ENCODE results near the gene BCL2L12.

Gene BCL2L12

DNA sequence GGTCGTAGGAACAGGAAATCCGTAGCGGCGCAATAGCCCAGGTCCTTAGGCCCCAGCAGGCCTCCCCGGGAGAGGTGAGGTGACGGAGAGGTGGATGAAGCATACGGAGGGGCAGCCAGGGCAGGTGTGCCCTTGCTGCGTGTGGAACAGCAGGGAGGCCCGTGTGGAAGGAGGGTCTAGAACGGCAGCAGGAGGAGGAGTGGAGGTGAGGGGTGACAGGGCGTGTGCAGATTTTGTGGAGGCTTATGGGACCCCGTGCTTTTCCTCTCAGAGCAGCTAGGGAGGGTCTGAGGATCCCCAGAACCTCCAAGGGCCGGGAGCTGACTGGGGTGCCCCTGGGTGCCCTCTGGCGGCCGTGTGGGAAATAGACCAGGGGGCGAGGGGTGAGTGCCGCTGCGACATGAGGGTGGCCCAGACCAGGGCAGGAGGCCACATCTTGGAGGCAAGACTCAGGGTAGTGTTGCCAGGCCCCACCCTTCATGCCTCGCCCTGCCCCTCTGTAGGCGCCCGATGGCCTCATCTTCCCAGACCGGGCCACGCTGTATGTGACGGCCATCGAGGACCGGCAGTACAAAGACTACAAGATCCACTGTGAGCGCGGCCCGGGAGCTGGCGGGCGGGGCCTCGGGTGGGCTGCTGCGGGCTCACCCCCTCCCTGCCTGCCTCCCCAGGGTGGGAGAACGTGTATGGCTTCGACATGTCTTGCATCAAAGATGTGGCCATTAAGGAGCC, 18.7 kb downstream of the BCL2L12 start:
- no peak for DNase-seq (ENCODE audit: low read depth in 2 of 2)

DNA sequence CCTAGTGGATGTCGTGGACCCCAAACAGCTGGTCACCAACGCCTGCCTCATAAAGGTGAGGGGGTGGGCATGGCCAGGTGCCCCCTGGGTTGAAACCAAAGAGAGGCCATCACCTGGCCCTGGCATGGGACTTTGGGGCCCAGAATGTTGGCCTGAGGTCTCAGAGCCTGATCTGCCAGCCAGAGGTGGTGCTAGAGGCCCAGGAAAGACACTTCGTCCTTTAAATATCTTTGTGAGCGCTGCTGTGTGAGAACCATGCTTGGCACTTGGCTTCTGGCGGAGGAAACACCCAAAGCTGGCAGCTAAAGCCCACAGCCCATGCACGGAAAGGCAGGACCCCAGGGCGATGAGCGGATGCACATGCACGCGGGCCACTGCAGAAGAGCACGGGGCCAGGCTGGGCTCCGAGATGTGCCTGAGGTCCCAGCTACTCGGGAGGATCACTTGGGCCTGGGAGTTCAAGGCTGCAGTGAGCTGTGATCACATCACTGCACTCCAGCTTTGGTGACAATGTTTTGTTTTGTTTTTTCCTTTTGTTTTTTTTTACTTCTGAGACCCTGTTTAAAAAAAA, 19.3 kb downstream of the BCL2L12 start:
- DNase-seq (ENCODE audit: low read depth in 2 of 2) = no peak

DNA sequence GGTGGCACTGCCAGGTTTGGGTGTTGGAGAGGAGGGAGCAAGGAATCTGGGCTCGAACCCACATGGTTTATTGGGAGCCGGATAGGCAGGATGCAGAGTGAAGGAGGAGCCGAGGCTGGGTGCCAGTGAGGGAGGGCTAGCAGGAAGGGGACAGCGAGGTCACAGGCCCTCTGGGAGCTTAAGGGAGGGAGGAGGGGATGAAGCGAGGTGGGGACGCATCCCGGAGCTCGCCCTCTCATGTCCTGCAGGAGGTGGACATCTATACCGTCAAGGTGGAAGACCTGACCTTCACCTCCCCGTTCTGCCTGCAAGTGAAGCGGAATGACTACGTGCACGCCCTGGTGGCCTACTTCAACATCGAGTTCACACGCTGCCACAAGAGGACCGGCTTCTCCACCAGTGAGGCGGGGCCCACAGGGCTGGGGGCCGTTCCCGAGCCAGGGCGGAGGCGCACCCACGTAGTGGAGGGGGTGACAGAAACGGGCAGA, 20.2 kb downstream of the BCL2L12 start:
- no peak for DNase-seq (ENCODE audit: low read depth in 2 of 2)

- no peak for DNase-seq (ENCODE audit: low read depth in 2 of 2)
Measured at GRCh38 chr19:49686503-49687088, 20.9 kb downstream of the BCL2L12 start.

- no peak for DNase-seq (ENCODE audit: low read depth in 2 of 2)
Measured at GRCh38 chr19:49687150-49687549, 21.4 kb downstream of the BCL2L12 start.

DNA sequence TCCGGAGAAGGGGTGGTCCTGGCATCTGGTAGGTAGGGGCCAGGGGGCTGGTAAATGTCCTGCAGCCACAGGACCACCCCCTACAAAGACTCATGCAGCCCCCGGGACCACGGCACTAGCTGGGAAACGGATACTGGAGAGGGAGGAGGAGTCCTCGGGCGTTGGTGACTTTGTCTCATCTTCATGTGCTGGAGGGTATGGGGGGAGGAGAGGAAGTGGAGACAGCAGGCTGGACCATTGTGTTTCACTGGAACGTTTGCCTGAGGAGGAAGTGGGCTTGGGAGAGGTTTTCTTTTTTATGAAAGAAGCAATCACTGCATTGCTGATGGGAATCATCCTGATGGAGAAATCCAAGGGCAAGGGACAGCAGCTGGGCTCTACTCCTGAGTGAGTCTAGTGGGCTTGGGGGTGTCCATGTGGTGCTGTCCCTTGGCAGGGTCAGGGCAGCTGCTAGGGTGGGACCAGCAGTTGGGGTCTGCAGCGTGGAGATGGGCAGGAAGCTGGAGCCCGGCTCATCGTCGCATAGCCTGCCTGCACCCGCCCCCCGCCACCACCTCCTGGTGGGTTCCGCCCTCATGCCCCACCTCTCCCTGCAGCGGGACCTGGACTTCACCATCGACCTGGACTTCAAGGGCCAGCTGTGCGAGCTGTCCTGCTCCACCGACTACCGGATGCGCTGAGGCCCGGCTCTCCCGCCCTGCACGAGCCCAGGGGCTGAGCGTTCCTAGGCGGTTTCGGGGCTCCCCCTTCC, 22.0 kb downstream of the BCL2L12 start:
- no peak for DNase-seq (ENCODE audit: low read depth in 2 of 2)

- no peak for DNase-seq (ENCODE audit: low read depth in 2 of 2)
Measured at GRCh38 chr19:49688531-49689132, 22.9 kb downstream of the BCL2L12 start.

DNA sequence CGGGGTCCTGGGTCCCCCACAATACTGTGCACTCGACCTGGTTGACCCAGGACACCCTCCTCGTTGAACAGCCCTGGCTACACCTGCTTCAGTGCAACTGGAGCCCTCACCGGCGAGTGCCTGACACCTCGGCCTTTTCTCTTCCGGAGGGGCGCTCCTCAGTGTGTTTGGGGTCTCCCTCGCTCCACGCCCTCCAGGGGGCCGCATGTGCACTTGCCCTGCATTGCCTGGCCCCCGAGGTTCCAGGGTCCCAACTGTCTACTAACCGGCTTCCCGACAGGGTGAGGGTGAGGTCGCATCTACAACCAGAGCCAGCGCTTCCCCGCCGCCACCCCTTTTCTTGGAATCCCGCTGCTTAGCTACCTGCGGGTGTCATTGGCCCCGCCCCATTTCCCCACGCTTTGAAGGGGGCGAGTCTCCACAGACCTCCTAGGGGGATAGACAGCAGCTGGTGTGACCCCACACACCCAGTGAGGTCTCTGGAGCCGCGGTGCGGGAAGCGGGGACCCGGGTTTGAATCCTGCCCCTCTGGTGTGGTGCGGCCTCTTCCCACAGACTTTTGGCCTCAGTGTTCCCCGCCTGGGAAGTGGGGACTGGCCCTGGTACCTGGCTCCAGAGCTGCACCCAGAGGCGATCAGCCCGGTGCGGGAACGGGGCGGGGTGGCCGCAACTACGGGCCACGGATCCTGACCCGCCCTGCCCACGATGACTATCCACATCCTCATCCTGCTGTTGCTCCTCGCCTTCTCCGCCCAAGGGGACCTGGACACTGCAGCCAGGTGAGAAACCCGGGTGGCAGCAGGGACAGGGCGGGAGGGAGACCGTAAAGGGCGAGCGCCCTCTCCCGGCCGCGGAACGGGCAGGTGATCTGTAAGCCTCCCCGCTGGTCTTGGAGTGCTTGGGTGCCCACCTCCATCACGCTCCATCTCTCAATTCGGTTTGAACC, 23.7 kb downstream of the BCL2L12 start, which contains the start of gene ADM5:
Gene ADM5, plus strand, starts transcription at position 462 of the 946 bp plus-strand sequence. Its CDS starts 244 bp downstream, at position 706.
- peak in 1 of 2 donors; percentile 35 for DNase-seq (ENCODE audit: low read depth in 2 of 2)

GRCh38 chr19:49690079-49690655, 24.4 kb downstream of the BCL2L12 start:
- DNase-seq (ENCODE audit: low read depth in 2 of 2) = no peak

DNA sequence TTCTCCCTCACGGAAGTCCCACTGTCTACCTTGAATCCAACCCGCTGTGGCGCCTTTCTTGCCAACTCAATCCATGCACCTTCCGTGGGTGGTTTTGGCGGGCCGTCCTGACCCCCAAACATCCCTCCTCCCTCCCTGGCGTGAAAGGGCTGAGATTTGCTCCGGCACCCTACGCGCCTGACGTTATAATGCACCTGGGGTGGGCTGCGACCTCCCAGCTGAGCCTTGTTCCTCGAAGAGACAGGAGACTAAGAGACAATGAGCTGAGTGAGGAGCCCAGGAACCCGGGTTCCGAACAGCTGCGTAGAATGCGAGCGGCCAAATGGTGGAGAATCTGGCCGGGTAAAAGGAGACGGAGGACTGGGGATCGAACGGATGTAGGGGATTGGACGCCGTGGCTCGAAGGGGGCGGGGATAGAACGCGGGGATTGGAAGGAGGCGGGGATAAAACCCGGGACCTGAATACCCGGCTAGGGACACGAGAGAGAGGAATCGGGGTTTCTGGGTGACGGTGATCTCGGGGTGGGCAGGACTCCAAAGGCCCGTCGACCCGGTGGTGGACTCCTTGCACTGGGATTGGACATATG, 25.0 kb downstream of the BCL2L12 start, which contains the start of gene CPT1C:
Gene CPT1C, plus strand, starts transcription at position 461 of the 587 bp plus-strand sequence. CDS start 1,137 bp downstream, outside the sequence.
- DNase-seq (ENCODE audit: low read depth in 2 of 2) = peak in 1 of 2 donors; percentile 58

DNA sequence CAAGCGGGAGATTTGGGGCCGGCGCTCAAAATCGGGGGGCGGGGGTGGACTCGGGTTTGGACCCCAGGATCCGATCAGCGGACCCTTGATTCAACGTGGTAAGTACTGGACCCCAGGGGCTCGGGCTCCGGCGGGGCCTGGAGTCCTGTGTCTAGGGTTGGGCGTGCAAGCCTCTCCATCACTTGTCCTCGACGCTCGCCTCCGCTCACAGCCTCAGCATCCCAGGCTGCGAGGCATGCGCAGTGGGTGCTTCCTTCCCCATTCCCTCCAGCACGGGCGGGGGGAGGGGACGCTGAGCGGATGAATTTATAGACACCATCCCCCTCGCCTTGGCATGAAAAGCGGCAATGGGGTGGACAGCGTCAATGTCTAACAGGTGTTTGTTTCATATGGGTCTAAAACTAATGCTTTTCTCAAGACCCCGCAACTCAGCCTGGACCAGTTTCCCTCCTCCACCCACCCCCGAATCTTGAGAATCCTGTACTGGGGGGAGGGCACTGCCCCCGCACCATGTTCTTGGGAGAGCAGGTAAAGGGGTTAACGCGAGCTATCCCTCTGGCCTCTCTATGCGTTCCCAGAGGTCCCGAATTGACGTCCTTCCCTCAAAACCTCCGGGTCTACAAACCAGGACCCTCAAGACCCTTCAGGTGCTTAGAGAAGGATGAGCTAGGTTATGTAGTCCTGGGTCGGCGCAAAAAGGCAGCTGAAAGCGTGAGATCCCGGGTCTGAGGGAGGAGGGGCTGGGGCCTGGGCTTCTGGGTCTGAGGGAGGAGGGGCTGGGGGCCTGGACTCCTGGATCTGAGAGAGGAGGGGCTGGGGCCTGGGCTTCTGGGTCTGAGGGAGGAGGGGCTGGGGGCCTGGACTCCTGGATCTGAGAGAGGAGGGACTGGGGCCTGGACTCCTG, 25.8 kb downstream of the BCL2L12 start:
- no peak for DNase-seq (ENCODE audit: low read depth in 2 of 2)

GRCh38 chr19:49692147-49692506, 26.4 kb downstream of the BCL2L12 start:
- no peak for DNase-seq (ENCODE audit: low read depth in 2 of 2)

GRCh38 chr19:49696115-49696514, 30.4 kb downstream of the BCL2L12 start:
- no peak for DNase-seq (ENCODE audit: low read depth in 2 of 2)

DNA sequence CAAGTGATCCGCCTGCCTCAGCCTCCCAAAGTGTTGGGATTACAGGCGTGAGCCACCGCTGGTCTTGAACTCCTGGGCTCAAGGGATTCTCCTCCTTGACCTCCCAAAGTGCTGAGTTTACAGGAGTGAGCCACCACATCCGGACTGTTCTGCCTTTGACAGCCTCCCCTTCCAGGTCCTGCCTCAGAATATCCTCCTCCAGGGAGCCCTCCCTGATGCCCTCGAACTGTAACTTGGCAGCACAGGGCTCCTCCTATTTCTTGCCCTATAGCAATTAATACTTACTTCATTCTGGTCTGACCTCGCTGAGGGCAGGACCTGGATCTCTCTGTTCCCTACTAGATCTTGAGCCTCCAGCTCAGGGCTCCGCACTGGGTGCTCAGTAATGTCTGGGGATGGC, 31.1 kb downstream of the BCL2L12 start:
- DNase-seq (ENCODE audit: low read depth in 2 of 2) = no peak

GRCh38 chr19:49699364-49699763, 33.6 kb downstream of the BCL2L12 start:
- no peak for DNase-seq (ENCODE audit: low read depth in 2 of 2)

GRCh38 chr19:49700563-49700962, 34.8 kb downstream of the BCL2L12 start:
- no peak for DNase-seq (ENCODE audit: low read depth in 2 of 2)

GRCh38 chr19:49701271-49701786, 35.6 kb downstream of the BCL2L12 start:
- no peak for DNase-seq (ENCODE audit: low read depth in 2 of 2)

- no peak for DNase-seq (ENCODE audit: low read depth in 2 of 2)
Measured at GRCh38 chr19:49704888-49705642, 39.3 kb downstream of the BCL2L12 start.
